ENCODE data around the gene ILF3. TPM values are rescaled to one million over a fixed set of nuclear protein-coding genes. Genes with fewer than 3 reads are reported as not detected.

Gene ILF3
- total RNA-seq, 2 donors from 2014 or later = 112 to 192 TPM

- H3K9me3 ChIP-seq = no peaks in the 10 kb centered on the region
- WGBS = 92% methylated on average over 7 of the region's 7 CpGs
Measured at GRCh38 chr19:10634430-10634829, 19.7 kb upstream of the ILF3 start.

GRCh38 chr19:10634963-10635362, 19.2 kb upstream of the ILF3 start:
- TF ChIP-seq POLR2AphosphoS5 (IDR thresholded peaks at IDR 0.05) (no peak), CTCF (IDR thresholded peaks at IDR 0.05) (no peak), POLR2A (IDR thresholded peaks at IDR 0.05) (no peak)
- Histone ChIP-seq H3K27ac (no peak overlapping the region), H3K4me3 (no peak overlapping the region), H3K36me3 (peaks cover 0 to 29% of the 10 kb centered on the region in 2 donors), H3K9me3 (no peaks in the 10 kb centered on the region), H3K27me3 (replicated peaks; ENCODE audit: insufficient read depth) (no peaks in the 10 kb centered on the region), H3K4me1 (replicated peaks) (no peaks in the 10 kb centered on the region)
- no peak for DNase-seq (ENCODE audit: low spot score)
- intact Hi-C loops (cut with DNase I) = no loop called here
- WGBS = 76% methylated on average over 6 of the region's 6 CpGs

More at GRCh38 chr19:10634430-10634829, 19.7 kb upstream of the ILF3 start:
- no peaks in the 10 kb centered on the region for H3K4me1 ChIP-seq (replicated peaks)
- no peaks in the 10 kb centered on the region for H3K27me3 ChIP-seq (replicated peaks; ENCODE audit: insufficient read depth)
- H3K27ac ChIP-seq = no peak overlapping the region
- intact Hi-C loops (cut with DNase I) = no loop called here
- peaks cover 0 to 29% of the 10 kb centered on the region in 2 donors for H3K36me3 ChIP-seq
- H3K4me3 ChIP-seq = no peak overlapping the region
- DNase-seq (ENCODE audit: low spot score) = no peak
- TF ChIP-seq POLR2AphosphoS5 (IDR thresholded peaks at IDR 0.05) = no peak
- no peak for TF ChIP-seq POLR2A (IDR thresholded peaks at IDR 0.05)
- no peak for TF ChIP-seq CTCF (IDR thresholded peaks at IDR 0.05)

- WGBS = 85% methylated on average over 37 of the region's 37 CpGs
- TF ChIP-seq POLR2A (IDR thresholded peaks at IDR 0.05) = no peak
- no peak for TF ChIP-seq POLR2AphosphoS5 (IDR thresholded peaks at IDR 0.05)
- Histone ChIP-seq H3K36me3 (peaks cover 0 to 27% of the 10 kb centered on the region in 2 donors), H3K4me3 (no peak overlapping the region), H3K4me1 (replicated peaks) (no peaks in the 10 kb centered on the region), H3K9me3 (no peaks in the 10 kb centered on the region), H3K27me3 (replicated peaks; ENCODE audit: insufficient read depth) (no peaks in the 10 kb centered on the region), H3K27ac (no peak overlapping the region)
- intact Hi-C loops (cut with DNase I) = no loop called here
- DNase-seq (ENCODE audit: low spot score) = no peak
Measured at GRCh38 chr19:10636304-10636972, 17.7 kb upstream of the ILF3 start.

- H3K27ac ChIP-seq = no peak overlapping the region
- H3K27me3 ChIP-seq (replicated peaks; ENCODE audit: insufficient read depth) = no peaks in the 10 kb centered on the region
- peaks cover 0 to 12% of the 10 kb centered on the region in 2 donors for H3K36me3 ChIP-seq
- no peak for TF ChIP-seq CTCF (IDR thresholded peaks at IDR 0.05)
- TF ChIP-seq POLR2A (IDR thresholded peaks at IDR 0.05) = no peak
- no peak for TF ChIP-seq POLR2AphosphoS5 (IDR thresholded peaks at IDR 0.05)
- DNase-seq (ENCODE audit: low spot score) = no peak
- intact Hi-C loops (cut with DNase I) = no loop called here
- no peak overlapping the region for H3K4me3 ChIP-seq
- no peaks in the 10 kb centered on the region for H3K9me3 ChIP-seq
- no peaks in the 10 kb centered on the region for H3K4me1 ChIP-seq (replicated peaks)
- 83% methylated on average over 8 of the region's 8 CpGs for WGBS
Measured at GRCh38 chr19:10637894-10638293, 16.3 kb upstream of the ILF3 start.

- Histone ChIP-seq H3K27me3 (replicated peaks; ENCODE audit: insufficient read depth) (no peaks in the 10 kb centered on the region), H3K36me3 (peaks cover 0 to 6% of the 10 kb centered on the region in 2 donors), H3K4me1 (replicated peaks) (peaks cover 5% of the 10 kb centered on the region), H3K4me3 (no peak overlapping the region), H3K9me3 (no peaks in the 10 kb centered on the region), H3K27ac (no peak overlapping the region)
- no peak for TF ChIP-seq POLR2A (IDR thresholded peaks at IDR 0.05)
- TF ChIP-seq POLR2AphosphoS5 (IDR thresholded peaks at IDR 0.05) = no peak
- TF ChIP-seq CTCF (IDR thresholded peaks at IDR 0.05) = no peak
- intact Hi-C loops (cut with DNase I) = no loop called here
- DNase-seq (ENCODE audit: low spot score) = no peak
- WGBS = 82% methylated on average over 8 of the region's 8 CpGs
Measured at GRCh38 chr19:10639836-10640235, 14.3 kb upstream of the ILF3 start.
